GM15510 (cell line): ENCODE results near the gene RESP18.

Source experiments
- POLR2A ChIP-seq: IDR thresholded peaks from 3 replicates; pipeline ENCODE4 v1.6.1; 2011; ENCODE audit warnings: borderline replicate concordance; ENCODE audit not compliant: insufficient read length; ENCODE audit errors: extremely low read depth

The RESP18 gene

GRCh38 chr2:219289195-219289536 lies 43.4 kb downstream of the RESP18 start:
- TF ChIP-seq POLR2A, result no peak

- TF ChIP-seq POLR2A, result no peak
These were observed 44.8 kb downstream of the RESP18 start for GRCh38 chr2:219287580-219288265.

DNA sequence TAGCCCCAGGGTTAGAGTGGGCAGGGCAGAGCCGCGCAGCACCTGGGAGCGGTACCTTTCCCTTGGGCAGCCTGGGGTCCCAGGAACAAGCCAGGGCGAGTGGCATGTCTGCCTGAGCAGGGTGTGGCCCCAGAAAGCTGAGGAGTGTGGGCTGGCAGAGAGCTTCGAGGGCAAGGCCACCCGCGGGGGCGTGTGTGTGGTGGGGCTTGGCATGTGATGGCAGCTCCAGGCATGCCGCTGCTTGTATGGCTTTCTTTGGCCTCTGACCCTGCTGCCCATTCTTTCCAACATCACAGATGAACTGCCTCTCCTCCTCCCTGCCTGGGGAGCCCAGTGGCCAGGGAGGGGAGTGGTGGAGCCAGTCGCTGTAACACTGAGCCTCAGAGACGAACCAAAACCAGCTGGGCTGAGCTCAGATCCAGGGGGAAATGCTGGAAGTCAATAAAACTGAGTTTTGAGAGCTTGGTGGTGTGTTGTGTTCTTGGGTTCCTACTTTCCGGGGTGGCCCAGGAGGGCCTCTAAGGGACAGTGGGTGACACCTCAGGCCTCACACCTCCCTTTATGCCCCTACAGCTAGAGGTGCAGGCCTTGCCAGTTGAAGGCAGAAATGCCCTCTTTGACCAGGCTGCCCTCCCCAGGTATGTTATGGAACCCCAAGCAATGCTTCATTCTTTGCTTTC lies 46.0 kb downstream of the RESP18 start:
- no peak for TF ChIP-seq POLR2A

- no peak for TF ChIP-seq POLR2A
These were observed 46.6 kb downstream of the RESP18 start for GRCh38 chr2:219285894-219286425.

- TF ChIP-seq POLR2A, result no peak
These were observed 47.2 kb downstream of the RESP18 start for GRCh38 chr2:219285373-219285735.

GRCh38 chr2:219284501-219285372 lies 47.8 kb downstream of the RESP18 start:
- no peak for TF ChIP-seq POLR2A

- TF ChIP-seq POLR2A, result no peak
These were observed 49.5 kb downstream of the RESP18 start for GRCh38 chr2:219282943-219283581.

GRCh38 chr2:219282375-219282774 lies 50.2 kb downstream of the RESP18 start:
- TF ChIP-seq POLR2A, result no peak

DNA sequence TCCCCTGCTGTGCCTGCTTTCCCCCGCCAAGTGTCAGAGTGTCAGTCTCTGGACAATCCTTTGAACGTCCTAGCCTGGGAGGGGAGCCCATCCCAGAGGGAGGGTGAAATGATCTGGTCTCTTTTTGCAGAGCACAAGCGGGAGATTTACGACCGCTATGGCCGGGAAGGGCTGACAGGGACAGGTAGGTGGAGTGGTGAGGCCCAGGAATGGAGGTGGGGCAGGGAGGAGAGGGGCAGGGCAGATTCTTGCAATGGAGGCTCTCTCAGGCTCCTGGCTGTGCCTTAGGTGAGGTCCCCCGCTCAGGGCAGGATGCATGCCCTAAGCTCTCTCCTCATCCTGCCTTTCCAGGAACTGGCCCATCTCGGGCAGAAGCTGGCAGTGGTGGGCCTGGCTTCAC lies 51.0 kb downstream of the RESP18 start:
- TF ChIP-seq POLR2A, result no peak

DNA sequence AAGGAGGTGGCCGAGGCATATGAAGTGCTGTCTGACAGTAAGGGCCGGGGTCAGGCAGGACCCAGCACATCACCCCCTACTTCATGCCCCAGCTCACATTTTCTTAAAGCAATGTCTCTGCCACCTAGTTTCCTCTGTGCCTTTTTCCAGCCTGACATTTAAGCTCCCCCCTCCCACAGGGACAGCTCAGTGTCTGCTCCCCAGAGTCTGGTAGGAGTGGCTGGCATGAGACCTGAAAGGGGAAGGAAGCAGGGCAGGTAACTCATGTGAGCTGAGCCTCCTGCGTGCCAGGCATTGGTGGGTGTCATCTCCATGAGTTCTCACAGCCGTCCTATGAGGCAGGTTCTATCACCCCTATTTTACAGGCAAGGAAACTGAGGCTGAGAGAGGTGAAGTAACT lies 51.9 kb downstream of the RESP18 start:
- no peak for TF ChIP-seq POLR2A

- no peak for TF ChIP-seq POLR2A
These were observed 52.5 kb downstream of the RESP18 start for GRCh38 chr2:219279916-219280516.

DNA sequence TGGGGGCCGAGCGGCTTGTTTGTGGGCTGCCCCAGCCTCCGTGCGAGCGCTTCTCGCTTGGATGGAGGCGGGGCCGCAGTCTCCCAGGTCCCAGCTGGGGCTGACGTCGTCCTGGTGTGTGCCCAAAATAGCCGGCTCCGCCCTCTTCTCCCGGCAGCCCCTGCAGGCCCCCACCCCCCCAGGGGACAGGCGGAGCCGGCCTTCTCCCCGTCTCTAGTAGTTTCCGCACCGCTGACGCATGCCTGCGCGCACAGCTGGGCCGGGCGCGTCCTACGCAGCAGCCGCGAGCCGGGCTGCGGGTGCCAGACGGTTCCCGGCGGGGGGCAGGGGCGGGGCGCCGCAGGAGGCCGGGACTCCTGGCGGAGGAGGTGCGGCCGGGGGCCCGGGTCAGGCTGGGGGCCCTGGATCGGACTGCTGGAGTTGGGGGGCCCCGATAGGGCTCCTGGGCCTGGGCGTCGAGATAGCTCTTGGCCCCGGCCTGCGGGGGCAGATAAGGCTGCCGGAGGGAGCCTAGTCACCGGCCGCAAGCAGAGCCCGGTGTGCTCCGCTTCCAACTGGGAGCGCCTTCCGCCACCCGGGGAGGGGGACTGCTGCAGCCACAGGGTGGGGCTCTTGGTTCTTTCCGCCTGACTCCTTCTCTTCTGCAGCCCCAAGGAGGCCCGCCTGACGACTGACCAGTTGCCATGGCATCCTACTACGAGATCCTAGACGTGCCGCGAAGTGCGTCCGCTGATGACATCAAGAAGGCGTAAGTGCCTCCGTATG lies 53.2 kb downstream of the RESP18 start, which contains the start of gene DNAJB2:
DNAJB2 (plus strand) TSS at position 216 of the 765 bp plus-strand sequence; CDS start at position 684, 468 bp downstream.
- peak; percentile 88 for TF ChIP-seq POLR2A

- TF ChIP-seq POLR2A, result no peak
These were observed 53.8 kb downstream of the RESP18 start for GRCh38 chr2:219278655-219279150.
